ENCODE results near the gene BMPER.

- TF ChIP-seq, protein P1, sequence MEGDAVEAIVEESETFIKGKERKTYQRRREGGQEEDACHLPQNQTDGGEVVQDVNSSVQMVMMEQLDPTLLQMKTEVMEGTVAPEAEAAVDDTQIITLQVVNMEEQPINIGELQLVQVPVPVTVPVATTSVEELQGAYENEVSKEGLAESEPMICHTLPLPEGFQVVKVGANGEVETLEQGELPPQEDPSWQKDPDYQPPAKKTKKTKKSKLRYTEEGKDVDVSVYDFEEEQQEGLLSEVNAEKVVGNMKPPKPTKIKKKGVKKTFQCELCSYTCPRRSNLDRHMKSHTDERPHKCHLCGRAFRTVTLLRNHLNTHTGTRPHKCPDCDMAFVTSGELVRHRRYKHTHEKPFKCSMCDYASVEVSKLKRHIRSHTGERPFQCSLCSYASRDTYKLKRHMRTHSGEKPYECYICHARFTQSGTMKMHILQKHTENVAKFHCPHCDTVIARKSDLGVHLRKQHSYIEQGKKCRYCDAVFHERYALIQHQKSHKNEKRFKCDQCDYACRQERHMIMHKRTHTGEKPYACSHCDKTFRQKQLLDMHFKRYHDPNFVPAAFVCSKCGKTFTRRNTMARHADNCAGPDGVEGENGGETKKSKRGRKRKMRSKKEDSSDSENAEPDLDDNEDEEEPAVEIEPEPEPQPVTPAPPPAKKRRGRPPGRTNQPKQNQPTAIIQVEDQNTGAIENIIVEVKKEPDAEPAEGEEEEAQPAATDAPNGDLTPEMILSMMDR (IDR thresholded peaks at IDR 0.05; ENCODE audit: insufficient read depth, low read length, poor library complexity, severe bottlenecking) = peak; percentile 18
- TF ChIP-seq EZH2phosphoT487 (conservative IDR thresholded peaks at IDR 0.05; ENCODE audit: low read length) = no peak
These were observed 182.9 kb downstream of the BMPER start for GRCh38 chr7:34087892-34088891.
